GM12878 (cell line): ENCODE results near the gene CALHM1.

Source experiments
- CTCF ChIP-seq, 3 experiments: IDR thresholded peaks in 2 of 3; conservative IDR thresholded peaks in 1 of 3; 2 replicates each; pipeline ENCODE4 v1.5.1; 2011; ENCODE audit warnings: low read depth in 3 of 3, low read length in 3 of 3, mild to moderate bottlenecking in 3 of 3, control low read depth in 2 of 3, moderate library complexity in 2 of 3, inconsistent platforms in 1 of 3, mixed read lengths in 1 of 3; ENCODE audit not compliant: control insufficient read depth in 2 of 3, insufficient read depth in 1 of 3; ENCODE audit errors: extremely low read depth in 1 of 3
- EP300 ChIP-seq, 2 experiments: fragments of 150-350 bp in 1 of 2; IDR thresholded peaks; 2 replicates each; pipeline ENCODE4 v1.6.1; 2011 to 2012; ENCODE audit warnings: low read depth in 2 of 2, low read length in 2 of 2, borderline replicate concordance in 1 of 2, improper control_type of control experiment in 1 of 2, inconsistent platforms in 1 of 2; ENCODE audit not compliant: control insufficient read depth in 1 of 2
- IKZF2 ChIP-seq, 2 experiments: fragments of 450-650 bp; IDR thresholded peaks; 2 replicates each; pipeline ENCODE4 v1.6.1; 2017; ENCODE audit warnings: mild to moderate bottlenecking in 2 of 2, moderate library complexity in 2 of 2
- MTA2 ChIP-seq: fragments of 450-650 bp; IDR thresholded peaks from 2 replicates; pipeline ENCODE4 v1.6.1; 2016; ENCODE audit warnings: low read depth, mild to moderate bottlenecking, moderate library complexity
- NFIC ChIP-seq: IDR thresholded peaks from 2 replicates; pipeline ENCODE4 v1.6.1; 2012; ENCODE audit warnings: low read depth, mild to moderate bottlenecking, inconsistent platforms, low read length, moderate library complexity
- ZBED1 ChIP-seq: IDR thresholded peaks from 2 replicates; pipeline ENCODE4 v1.6.1; 2016; ENCODE audit warnings: borderline replicate concordance

GRCh38 chr10:103498936-103499638 is 40.4 kb upstream of the CALHM1 start:
- no peak for TF ChIP-seq CTCF (IDR thresholded peaks at IDR 0.05 in 2 of 3, conservative IDR thresholded peaks at IDR 0.05 in 1 of 3; ENCODE audit: control insufficient read depth in 2 of 3, extremely low read depth in 1 of 3, insufficient read depth in 1 of 3, low read depth in 3 of 3, low read length in 3 of 3)
- TF ChIP-seq EP300 (IDR thresholded peaks at IDR 0.05; ENCODE audit: borderline replicate concordance in 1 of 2, control insufficient read depth in 1 of 2, low read depth in 2 of 2, low read length in 2 of 2) = no peak
- no peak for TF ChIP-seq IKZF2 (IDR thresholded peaks at IDR 0.05)
- TF ChIP-seq MTA2 = no peak
- no peak for TF ChIP-seq ZBED1
- TF ChIP-seq NFIC = no peak
